ENCODE data around the gene ZMYND8.
A peak's percentile ranks its signal among the peaks of the same experiment; 100 is the strongest.

ZMYND8 gene

GRCh38 chr20:47233333-47234188 is 122.9 kb downstream of the ZMYND8 start:
- TF ChIP-seq, protein P1, sequence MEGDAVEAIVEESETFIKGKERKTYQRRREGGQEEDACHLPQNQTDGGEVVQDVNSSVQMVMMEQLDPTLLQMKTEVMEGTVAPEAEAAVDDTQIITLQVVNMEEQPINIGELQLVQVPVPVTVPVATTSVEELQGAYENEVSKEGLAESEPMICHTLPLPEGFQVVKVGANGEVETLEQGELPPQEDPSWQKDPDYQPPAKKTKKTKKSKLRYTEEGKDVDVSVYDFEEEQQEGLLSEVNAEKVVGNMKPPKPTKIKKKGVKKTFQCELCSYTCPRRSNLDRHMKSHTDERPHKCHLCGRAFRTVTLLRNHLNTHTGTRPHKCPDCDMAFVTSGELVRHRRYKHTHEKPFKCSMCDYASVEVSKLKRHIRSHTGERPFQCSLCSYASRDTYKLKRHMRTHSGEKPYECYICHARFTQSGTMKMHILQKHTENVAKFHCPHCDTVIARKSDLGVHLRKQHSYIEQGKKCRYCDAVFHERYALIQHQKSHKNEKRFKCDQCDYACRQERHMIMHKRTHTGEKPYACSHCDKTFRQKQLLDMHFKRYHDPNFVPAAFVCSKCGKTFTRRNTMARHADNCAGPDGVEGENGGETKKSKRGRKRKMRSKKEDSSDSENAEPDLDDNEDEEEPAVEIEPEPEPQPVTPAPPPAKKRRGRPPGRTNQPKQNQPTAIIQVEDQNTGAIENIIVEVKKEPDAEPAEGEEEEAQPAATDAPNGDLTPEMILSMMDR (IDR thresholded peaks at IDR 0.05; ENCODE audit: low read length, missing control alignments), result no peak
- H3K4me3 ChIP-seq (replicated peaks; ENCODE audit: low read depth, low read length), result no peak overlapping the region
- peak; percentile 26 for DNase-seq (ENCODE audit: low read depth)

- no peak for DNase-seq (ENCODE audit: low read depth)
- TF ChIP-seq, protein P1 (IDR thresholded peaks at IDR 0.05; ENCODE audit: low read length, missing control alignments), result no peak
- no peak overlapping the region for H3K4me3 ChIP-seq (replicated peaks; ENCODE audit: low read depth, low read length)
Measured at GRCh38 chr20:47232518-47232917, 124.0 kb downstream of the ZMYND8 start.

GRCh38 chr20:47231382-47232039 is 125.0 kb downstream of the ZMYND8 start:
- no peak overlapping the region for H3K4me3 ChIP-seq (replicated peaks; ENCODE audit: low read depth, low read length)
- DNase-seq (ENCODE audit: low read depth), result peak; percentile 63
- TF ChIP-seq, protein P1 (IDR thresholded peaks at IDR 0.05; ENCODE audit: low read length, missing control alignments), result no peak

- DNase-seq (ENCODE audit: low read depth), result no peak
- H3K4me3 ChIP-seq (replicated peaks; ENCODE audit: low read depth, low read length), result no peak overlapping the region
- TF ChIP-seq, protein P1 (IDR thresholded peaks at IDR 0.05; ENCODE audit: low read length, missing control alignments), result no peak
Measured at GRCh38 chr20:47230811-47231256, 125.7 kb downstream of the ZMYND8 start.

- TF ChIP-seq, protein P1 (IDR thresholded peaks at IDR 0.05; ENCODE audit: low read length, missing control alignments), result no peak
- DNase-seq (ENCODE audit: low read depth), result no peak
- no peak overlapping the region for H3K4me3 ChIP-seq (replicated peaks; ENCODE audit: low read depth, low read length)
Measured at GRCh38 chr20:47228654-47229053, 127.8 kb downstream of the ZMYND8 start.

- TF ChIP-seq, protein P1 (IDR thresholded peaks at IDR 0.05; ENCODE audit: low read length, missing control alignments), result no peak
- no peak overlapping the region for H3K4me3 ChIP-seq (replicated peaks; ENCODE audit: low read depth, low read length)
- no peak for DNase-seq (ENCODE audit: low read depth)
Measured at GRCh38 chr20:47227576-47227975, 128.9 kb downstream of the ZMYND8 start.
